Measurements from ENCODE around the gene IQCN. TPM values are rescaled to one million over a fixed set of nuclear protein-coding genes. Genes with fewer than 3 reads are reported as not detected.

IQCN gene
- total RNA-seq, 2 donors from 2014 or later: 16.5 to 21.9 TPM

GRCh38 chr19:18310118-18310909 lies 36.1 kb upstream of the IQCN start:
- ATAC-seq (no peak), DNase-seq (no peak)
- H3K27me3 Mint-ChIP-seq: no peaks in the 10 kb centered on the region
- no peaks in the 10 kb centered on the region for H3K9me3 ChIP-seq (ENCODE audit: control insufficient read depth, low read length, poor library complexity, severe bottlenecking)
- no peak overlapping the region for H3K4me3 Mint-ChIP-seq
- H3K36me3 Mint-ChIP-seq (ENCODE audit: low read depth): no peaks in the 10 kb centered on the region
- no peak overlapping the region for H3K27ac Mint-ChIP-seq
- peaks cover 17% of the 10 kb centered on the region for H3K4me1 Mint-ChIP-seq

- ATAC-seq (no peak), DNase-seq (no peak)
- Mint-ChIP-seq H3K27me3 (no peaks in the 10 kb centered on the region), H3K4me3 (no peak overlapping the region), H3K27ac (no peak overlapping the region), H3K36me3 (ENCODE audit: low read depth) (no peaks in the 10 kb centered on the region), H3K4me1 (peaks cover 24% of the 10 kb centered on the region)
- no peaks in the 10 kb centered on the region for H3K9me3 ChIP-seq (ENCODE audit: control insufficient read depth, low read length, poor library complexity, severe bottlenecking)
Measured at GRCh38 chr19:18309525-18310064, 35.3 kb upstream of the IQCN start.

GRCh38 chr19:18308948-18309325 lies 34.7 kb upstream of the IQCN start:
- no peak for DNase-seq
- H3K36me3 Mint-ChIP-seq (ENCODE audit: low read depth): no peaks in the 10 kb centered on the region
- peaks cover 29% of the 10 kb centered on the region for H3K4me1 Mint-ChIP-seq
- H3K9me3 ChIP-seq (ENCODE audit: control insufficient read depth, low read length, poor library complexity, severe bottlenecking): no peaks in the 10 kb centered on the region
- H3K27me3 Mint-ChIP-seq: no peaks in the 10 kb centered on the region
- H3K4me3 Mint-ChIP-seq: no peak overlapping the region
- no peak for ATAC-seq
- no peak overlapping the region for H3K27ac Mint-ChIP-seq

- ATAC-seq: no peak
- H3K27ac Mint-ChIP-seq: peak overlapping the region; percentile 99
- no peaks in the 10 kb centered on the region for H3K9me3 ChIP-seq (ENCODE audit: control insufficient read depth, low read length, poor library complexity, severe bottlenecking)
- H3K4me1 Mint-ChIP-seq: peaks cover 36% of the 10 kb centered on the region
- DNase-seq: no peak
- no peak overlapping the region for H3K4me3 Mint-ChIP-seq
- H3K36me3 Mint-ChIP-seq (ENCODE audit: low read depth): peaks cover 4% of the 10 kb centered on the region
- no peaks in the 10 kb centered on the region for H3K27me3 Mint-ChIP-seq
Measured at GRCh38 chr19:18308051-18308947, 34.0 kb upstream of the IQCN start.

GRCh38 chr19:18307271-18307681 lies 33.0 kb upstream of the IQCN start:
- Mint-ChIP-seq H3K27ac (peak overlapping the region; percentile 99), H3K4me3 (peak overlapping the region; percentile 97), H3K4me1 (peaks cover 37% of the 10 kb centered on the region), H3K27me3 (no peaks in the 10 kb centered on the region), H3K36me3 (ENCODE audit: low read depth) (peaks cover 4% of the 10 kb centered on the region)
- no peaks in the 10 kb centered on the region for H3K9me3 ChIP-seq (ENCODE audit: control insufficient read depth, low read length, poor library complexity, severe bottlenecking)
- DNase-seq (no peak), ATAC-seq (peak; percentile 21)

- no peak for ATAC-seq
Measured at GRCh38 chr19:18306888-18307260, 32.6 kb upstream of the IQCN start.

GRCh38 chr19:18306209-18306887 lies 32.1 kb upstream of the IQCN start:
- DNase-seq: no peak
- H3K27me3 Mint-ChIP-seq: no peaks in the 10 kb centered on the region
- peaks cover 4% of the 10 kb centered on the region for H3K36me3 Mint-ChIP-seq (ENCODE audit: low read depth)
- peak overlapping the region; percentile 99 for H3K27ac Mint-ChIP-seq
- ATAC-seq: no peak
- H3K9me3 ChIP-seq (ENCODE audit: control insufficient read depth, low read length, poor library complexity, severe bottlenecking): no peaks in the 10 kb centered on the region
- peaks cover 37% of the 10 kb centered on the region for H3K4me1 Mint-ChIP-seq
- H3K4me3 Mint-ChIP-seq: peak overlapping the region; percentile 97

More at GRCh38 chr19:18306888-18307260, 32.6 kb upstream of the IQCN start:
- Mint-ChIP-seq H3K4me1 (peaks cover 37% of the 10 kb centered on the region), H3K36me3 (ENCODE audit: low read depth) (peaks cover 4% of the 10 kb centered on the region), H3K27ac (peak overlapping the region; percentile 99), H3K4me3 (peak overlapping the region; percentile 97), H3K27me3 (no peaks in the 10 kb centered on the region)
- no peaks in the 10 kb centered on the region for H3K9me3 ChIP-seq (ENCODE audit: control insufficient read depth, low read length, poor library complexity, severe bottlenecking)
- DNase-seq: no peak

GRCh38 chr19:18304458-18305310 lies 30.4 kb upstream of the IQCN start:
- H3K9me3 ChIP-seq (ENCODE audit: control insufficient read depth, low read length, poor library complexity, severe bottlenecking): no peaks in the 10 kb centered on the region
- H3K27me3 Mint-ChIP-seq: no peaks in the 10 kb centered on the region
- peak overlapping the region; percentile 97 for H3K4me3 Mint-ChIP-seq
- H3K27ac Mint-ChIP-seq: peak overlapping the region; percentile 99
- peaks cover 35% of the 10 kb centered on the region for H3K4me1 Mint-ChIP-seq
- H3K36me3 Mint-ChIP-seq (ENCODE audit: low read depth): peaks cover 4% of the 10 kb centered on the region
- ATAC-seq: peak; percentile 75
- DNase-seq: peak; percentile 62 to 71 (median 65)

- peaks cover 35% of the 10 kb centered on the region for H3K4me1 Mint-ChIP-seq
- peak; percentile 2 for ATAC-seq
- no peaks in the 10 kb centered on the region for H3K27me3 Mint-ChIP-seq
- peak overlapping the region; percentile 99 for H3K27ac Mint-ChIP-seq
- peaks cover 4% of the 10 kb centered on the region for H3K36me3 Mint-ChIP-seq (ENCODE audit: low read depth)
- no peak for DNase-seq
- H3K9me3 ChIP-seq (ENCODE audit: control insufficient read depth, low read length, poor library complexity, severe bottlenecking): no peaks in the 10 kb centered on the region
- H3K4me3 Mint-ChIP-seq: peak overlapping the region; percentile 97
Measured at GRCh38 chr19:18304208-18304457, 29.9 kb upstream of the IQCN start.

- peaks cover 27% of the 10 kb centered on the region for H3K4me1 Mint-ChIP-seq
- peaks cover 4% of the 10 kb centered on the region for H3K36me3 Mint-ChIP-seq (ENCODE audit: low read depth)
- H3K27me3 Mint-ChIP-seq: no peaks in the 10 kb centered on the region
- no peak overlapping the region for H3K4me3 Mint-ChIP-seq
- H3K27ac Mint-ChIP-seq: peak overlapping the region; percentile 70
- H3K9me3 ChIP-seq (ENCODE audit: control insufficient read depth, low read length, poor library complexity, severe bottlenecking): no peaks in the 10 kb centered on the region
- DNase-seq: no peak
- ATAC-seq: no peak
Measured at GRCh38 chr19:18301718-18302111, 27.5 kb upstream of the IQCN start.

GRCh38 chr19:18300930-18301717 lies 26.9 kb upstream of the IQCN start:
- DNase-seq (no peak), ATAC-seq (no peak)
- no peaks in the 10 kb centered on the region for H3K27me3 Mint-ChIP-seq
- peaks cover 4% of the 10 kb centered on the region for H3K36me3 Mint-ChIP-seq (ENCODE audit: low read depth)
- H3K27ac Mint-ChIP-seq: peak overlapping the region; percentile 70
- H3K4me1 Mint-ChIP-seq: peaks cover 22% of the 10 kb centered on the region
- no peaks in the 10 kb centered on the region for H3K9me3 ChIP-seq (ENCODE audit: control insufficient read depth, low read length, poor library complexity, severe bottlenecking)
- H3K4me3 Mint-ChIP-seq: no peak overlapping the region

- no peaks in the 10 kb centered on the region for H3K9me3 ChIP-seq (ENCODE audit: control insufficient read depth, low read length, poor library complexity, severe bottlenecking)
- ATAC-seq (no peak), DNase-seq (no peak)
- no peaks in the 10 kb centered on the region for H3K27me3 Mint-ChIP-seq
- peak overlapping the region; percentile 99 for H3K27ac Mint-ChIP-seq
- peaks cover 20% of the 10 kb centered on the region for H3K4me1 Mint-ChIP-seq
- H3K4me3 Mint-ChIP-seq: no peak overlapping the region
- peaks cover 4% of the 10 kb centered on the region for H3K36me3 Mint-ChIP-seq (ENCODE audit: low read depth)
Measured at GRCh38 chr19:18299654-18300053, 25.4 kb upstream of the IQCN start.

Data from T-helper 17 cell (primary cell).